ENCODE measurements around the gene ARFIP2.

DNA sequence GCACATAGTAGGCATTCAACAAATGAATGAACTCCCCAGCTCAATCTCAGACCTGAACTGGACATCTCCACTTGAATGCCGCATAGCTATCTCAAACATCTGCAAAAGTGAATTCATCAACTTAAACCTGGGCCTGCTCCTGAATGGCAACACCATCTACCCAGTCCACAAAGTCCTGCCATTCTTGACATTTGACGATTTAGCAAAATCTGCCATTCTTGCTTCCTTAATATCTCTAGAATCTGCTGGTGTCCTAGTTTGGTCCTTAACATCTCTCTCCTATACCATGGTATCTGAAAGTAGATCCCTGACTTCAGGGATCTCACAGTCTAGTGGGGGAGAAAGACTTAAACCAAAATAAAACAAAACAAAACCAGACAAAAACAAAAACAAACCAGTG lies 28.0 kb downstream of the ARFIP2 start:
- TF ChIP-seq POLR2A (IDR thresholded peaks at IDR 0.05) (no peak), EP300 (IDR thresholded peaks at IDR 0.05) (no peak), POLR2AphosphoS5 (IDR thresholded peaks at IDR 0.05) (no peak)
- TF ChIP-seq, protein P1, sequence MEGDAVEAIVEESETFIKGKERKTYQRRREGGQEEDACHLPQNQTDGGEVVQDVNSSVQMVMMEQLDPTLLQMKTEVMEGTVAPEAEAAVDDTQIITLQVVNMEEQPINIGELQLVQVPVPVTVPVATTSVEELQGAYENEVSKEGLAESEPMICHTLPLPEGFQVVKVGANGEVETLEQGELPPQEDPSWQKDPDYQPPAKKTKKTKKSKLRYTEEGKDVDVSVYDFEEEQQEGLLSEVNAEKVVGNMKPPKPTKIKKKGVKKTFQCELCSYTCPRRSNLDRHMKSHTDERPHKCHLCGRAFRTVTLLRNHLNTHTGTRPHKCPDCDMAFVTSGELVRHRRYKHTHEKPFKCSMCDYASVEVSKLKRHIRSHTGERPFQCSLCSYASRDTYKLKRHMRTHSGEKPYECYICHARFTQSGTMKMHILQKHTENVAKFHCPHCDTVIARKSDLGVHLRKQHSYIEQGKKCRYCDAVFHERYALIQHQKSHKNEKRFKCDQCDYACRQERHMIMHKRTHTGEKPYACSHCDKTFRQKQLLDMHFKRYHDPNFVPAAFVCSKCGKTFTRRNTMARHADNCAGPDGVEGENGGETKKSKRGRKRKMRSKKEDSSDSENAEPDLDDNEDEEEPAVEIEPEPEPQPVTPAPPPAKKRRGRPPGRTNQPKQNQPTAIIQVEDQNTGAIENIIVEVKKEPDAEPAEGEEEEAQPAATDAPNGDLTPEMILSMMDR (IDR thresholded peaks at IDR 0.05): no peak
